Fibroblast of lung (primary cell): ENCODE measurements around the gene DNAH8. TPM values are rescaled to one million over a fixed set of nuclear protein-coding genes. Genes with fewer than 3 reads are reported as not detected.

Source experiments
- DNase-seq, 2 donors: peaks; one replicate each; pipeline versions ENCODE4 v3.0.0 to v3.0.0-alpha.2; 2010; ENCODE audit warnings: low read depth in 2 of 2
- H2AFZ ChIP-seq: 2 replicates; pipeline ENCODE4 v1.5.1; 2012; ENCODE audit warnings: low read length, control low read depth, inconsistent platforms
- H3K27ac ChIP-seq: 2 replicates; pipeline ENCODE4 v1.5.1; 2011; ENCODE audit warnings: low read length, control low read depth; ENCODE audit not compliant: insufficient read depth
- H3K27me3 ChIP-seq: 2 replicates; pipeline ENCODE4 v1.5.1; 2011; ENCODE audit warnings: mild to moderate bottlenecking, low read length; ENCODE audit not compliant: control insufficient read depth, insufficient read depth
- H3K36me3 ChIP-seq: 2 replicates; pipeline ENCODE4 v1.5.1; 2011; ENCODE audit warnings: low read length; ENCODE audit not compliant: control insufficient read depth, insufficient read depth
- H3K4me1 ChIP-seq: 2 replicates; pipeline ENCODE4 v1.5.1; 2011; ENCODE audit warnings: low read length; ENCODE audit not compliant: control insufficient read depth, insufficient read depth; ENCODE audit errors: extremely low read depth
- H3K4me2 ChIP-seq: 2 replicates; pipeline ENCODE4 v1.5.1; 2011; ENCODE audit warnings: low read length, control low read depth; ENCODE audit not compliant: insufficient read depth; ENCODE audit errors: extremely low read depth
- H3K4me3 ChIP-seq, 4 experiments: fragments of 200-600 bp in 1 of 4; sonication (generic) in 1 of 4; replicated peaks in 1 of 4; 2 replicates each; pipeline ENCODE4 v1.5.1; 2011 to 2016; ENCODE audit warnings: low read length in 4 of 4, low read depth in 3 of 4, mild to moderate bottlenecking in 3 of 4, control low read depth in 2 of 4, inconsistent platforms in 1 of 4, mixed read lengths in 1 of 4; ENCODE audit not compliant: insufficient read depth in 1 of 4; ENCODE audit errors: control extremely low read depth in 1 of 4
- H3K79me2 ChIP-seq: 2 replicates; pipeline ENCODE4 v1.5.1; 2012; ENCODE audit warnings: mild to moderate bottlenecking, low read length, inconsistent platforms; ENCODE audit not compliant: control insufficient read depth, insufficient read depth
- H3K9ac ChIP-seq: 2 replicates; pipeline ENCODE4 v1.5.1; 2011; ENCODE audit warnings: mild to moderate bottlenecking, low read length, control low read depth; ENCODE audit not compliant: insufficient read depth
- H3K9me3 ChIP-seq: 2 replicates; pipeline ENCODE4 v1.5.1; 2012; ENCODE audit warnings: low read depth, low read length; ENCODE audit not compliant: control insufficient read depth, insufficient read depth
- H4K20me1 ChIP-seq: 2 replicates; pipeline ENCODE4 v1.5.1; 2011; ENCODE audit warnings: low read length; ENCODE audit not compliant: control insufficient read depth, insufficient read depth; ENCODE audit errors: extremely low read depth
- EZH2 ChIP-seq: IDR thresholded peaks from 2 replicates; pipeline ENCODE4 v1.5.1; 2012; ENCODE audit warnings: low read length, control low read depth, mild to moderate bottlenecking; ENCODE audit errors: missing control alignments
- polyA plus RNA-seq, 2 donors: library from polyadenylated mRNA; depleted of rRNA in 1 of 2; stranded (reverse) in 1 of 2; unstranded in 1 of 2; fragments of >200 nt; gene quantifications; 2 replicates each; pipeline ENCODE4 v1.2.1, GENCODE V29; 2011 to 2012; ENCODE audit warnings: missing spikeins in 1 of 2
- total RNA-seq: library from RNA; depleted of rRNA; stranded (reverse); fragments of >200 nt; gene quantifications from 2 replicates; pipeline ENCODE4 v1.2.1, GENCODE V29; 2014
- TF ChIP-seq, protein P1 (sequence below), 2 donors: IDR thresholded peaks in 1 of 2; conservative IDR thresholded peaks in 1 of 2; 1 replicate in 1 of 2; 2 replicates in 1 of 2; pipeline ENCODE4 v1.5.1; 2011 to 2012; ENCODE audit warnings: low read length in 2 of 2, control low read depth in 1 of 2, inconsistent platforms in 1 of 2, low read depth in 1 of 2, mild to moderate bottlenecking in 1 of 2

DNAH8 gene
- total and polyA plus RNA-seq, 2 donors (not counting 1 experiment from before 2014, with no cell fraction given): under 0.01 TPM; not detected in 1

DNA sequence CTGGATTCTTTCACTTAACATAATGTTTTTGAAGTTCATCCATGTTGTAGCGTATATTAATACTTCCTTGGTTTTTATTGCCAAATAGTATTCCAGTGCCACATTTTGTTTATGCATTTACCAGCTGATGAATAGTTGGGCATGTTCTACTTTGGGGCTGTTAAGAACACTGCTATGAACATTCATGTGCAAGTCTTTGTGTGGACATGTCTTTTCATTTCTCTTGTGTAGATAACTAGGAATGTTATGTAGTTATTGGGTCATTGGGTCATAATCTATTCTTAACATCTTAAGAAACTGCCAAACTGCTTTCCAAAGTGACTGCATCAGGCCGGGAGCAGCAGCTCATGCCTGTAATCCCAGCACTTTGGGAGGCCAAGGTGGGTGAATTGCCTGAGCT is 289.7 kb downstream of the DNAH8 start:
- no peaks in the 10 kb centered on the region for H3K9me3 ChIP-seq
- H3K36me3 ChIP-seq: no peaks in the 10 kb centered on the region
- no peaks in the 10 kb centered on the region for H3K4me1 ChIP-seq
- no peaks in the 10 kb centered on the region for H3K27me3 ChIP-seq
- H2AFZ ChIP-seq: no peak overlapping the region
- H3K9ac ChIP-seq: no peak overlapping the region
- H4K20me1 ChIP-seq: no peaks in the 10 kb centered on the region
- no peak for DNase-seq
- H3K79me2 ChIP-seq: no peaks in the 10 kb centered on the region
- H3K27ac ChIP-seq: no peak overlapping the region
- H3K4me3 ChIP-seq: no peak overlapping the region
- no peak overlapping the region for H3K4me2 ChIP-seq
- no peak for TF ChIP-seq EZH2
- TF ChIP-seq, protein P1, sequence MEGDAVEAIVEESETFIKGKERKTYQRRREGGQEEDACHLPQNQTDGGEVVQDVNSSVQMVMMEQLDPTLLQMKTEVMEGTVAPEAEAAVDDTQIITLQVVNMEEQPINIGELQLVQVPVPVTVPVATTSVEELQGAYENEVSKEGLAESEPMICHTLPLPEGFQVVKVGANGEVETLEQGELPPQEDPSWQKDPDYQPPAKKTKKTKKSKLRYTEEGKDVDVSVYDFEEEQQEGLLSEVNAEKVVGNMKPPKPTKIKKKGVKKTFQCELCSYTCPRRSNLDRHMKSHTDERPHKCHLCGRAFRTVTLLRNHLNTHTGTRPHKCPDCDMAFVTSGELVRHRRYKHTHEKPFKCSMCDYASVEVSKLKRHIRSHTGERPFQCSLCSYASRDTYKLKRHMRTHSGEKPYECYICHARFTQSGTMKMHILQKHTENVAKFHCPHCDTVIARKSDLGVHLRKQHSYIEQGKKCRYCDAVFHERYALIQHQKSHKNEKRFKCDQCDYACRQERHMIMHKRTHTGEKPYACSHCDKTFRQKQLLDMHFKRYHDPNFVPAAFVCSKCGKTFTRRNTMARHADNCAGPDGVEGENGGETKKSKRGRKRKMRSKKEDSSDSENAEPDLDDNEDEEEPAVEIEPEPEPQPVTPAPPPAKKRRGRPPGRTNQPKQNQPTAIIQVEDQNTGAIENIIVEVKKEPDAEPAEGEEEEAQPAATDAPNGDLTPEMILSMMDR (conservative IDR thresholded peaks at IDR 0.05 in 1 of 2, IDR thresholded peaks at IDR 0.05 in 1 of 2; ENCODE audit: low read depth in 1 of 2, low read length in 2 of 2): no peak

DNA sequence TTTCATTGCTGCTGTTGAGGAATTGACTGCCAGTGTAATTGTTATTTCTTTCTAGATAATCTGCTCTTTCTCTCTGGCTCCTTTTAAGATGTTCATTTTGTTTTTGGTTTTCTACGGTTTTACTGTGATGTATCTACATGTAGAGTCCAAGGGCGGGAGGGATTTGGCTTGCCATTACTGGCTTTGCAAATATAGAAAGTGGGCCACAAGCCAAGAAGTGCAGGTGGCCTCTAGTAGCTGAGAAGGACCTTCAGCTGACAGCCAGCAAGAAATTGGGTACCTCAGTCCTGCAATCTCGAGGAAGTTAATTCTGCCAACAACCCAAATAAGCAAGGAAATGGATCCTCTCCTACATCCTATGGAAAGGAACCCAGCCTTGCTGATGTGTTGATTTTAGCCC is 290.7 kb downstream of the DNAH8 start:
- TF ChIP-seq, protein P1 (conservative IDR thresholded peaks at IDR 0.05 in 1 of 2, IDR thresholded peaks at IDR 0.05 in 1 of 2; ENCODE audit: low read depth in 1 of 2, low read length in 2 of 2): no peak
- no peak for TF ChIP-seq EZH2
- Histone ChIP-seq H3K4me2 (no peak overlapping the region), H3K27me3 (no peaks in the 10 kb centered on the region), H2AFZ (no peak overlapping the region), H3K4me1 (no peaks in the 10 kb centered on the region), H3K4me3 (no peak overlapping the region), H3K9me3 (no peaks in the 10 kb centered on the region), H3K79me2 (no peaks in the 10 kb centered on the region), H3K36me3 (no peaks in the 10 kb centered on the region), H3K9ac (no peak overlapping the region), H4K20me1 (no peaks in the 10 kb centered on the region), H3K27ac (no peak overlapping the region)
- DNase-seq: no peak

DNA sequence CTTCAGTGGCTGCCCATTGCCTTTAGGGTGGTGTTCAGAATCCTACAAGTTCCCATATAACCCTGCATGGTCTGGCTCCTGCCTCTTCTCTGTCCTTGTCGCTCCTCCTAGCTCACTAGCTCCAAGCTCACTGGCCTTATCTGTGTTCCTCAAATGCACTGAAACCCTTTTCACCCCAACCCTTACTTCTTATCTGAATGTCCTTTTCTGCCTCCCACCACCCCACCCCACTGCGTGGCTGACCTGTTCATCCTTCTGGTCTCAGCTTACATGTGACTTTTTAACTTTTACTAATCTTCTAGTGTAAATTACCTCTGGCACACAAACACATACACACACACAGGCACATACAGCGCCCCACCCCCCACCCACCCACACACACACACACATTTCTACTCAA is 292.5 kb downstream of the DNAH8 start:
- DNase-seq: no peak
- H3K27me3 ChIP-seq: no peaks in the 10 kb centered on the region
- no peaks in the 10 kb centered on the region for H3K9me3 ChIP-seq
- no peaks in the 10 kb centered on the region for H3K36me3 ChIP-seq
- H3K4me1 ChIP-seq: no peaks in the 10 kb centered on the region
- H3K9ac ChIP-seq: no peak overlapping the region
- H3K79me2 ChIP-seq: no peaks in the 10 kb centered on the region
- H3K27ac ChIP-seq: no peak overlapping the region
- no peak overlapping the region for H3K4me2 ChIP-seq
- H2AFZ ChIP-seq: no peak overlapping the region
- TF ChIP-seq, protein P1 (conservative IDR thresholded peaks at IDR 0.05 in 1 of 2, IDR thresholded peaks at IDR 0.05 in 1 of 2; ENCODE audit: low read depth in 1 of 2, low read length in 2 of 2): no peak
- TF ChIP-seq EZH2: no peak
- no peaks in the 10 kb centered on the region for H4K20me1 ChIP-seq
- no peak overlapping the region for H3K4me3 ChIP-seq
